Upper lobe of left lung (tissue), 4 donors: ENCODE data around the gene SCFD2.

Experiments used
- CTCF ChIP-seq, 6 experiments: fragments of 450-650 bp in 4 of 6; fragments of 200-600 bp in 2 of 6; sonication (generic) in 2 of 6; IDR thresholded peaks; one replicate each; pipeline ENCODE4 v1.5.1; 2016 to 2019; ENCODE audit warnings: antibody characterized with exemption in 6 of 6
- EP300 ChIP-seq, 4 donors: sonication (generic); formaldehyde crosslinking; IDR thresholded peaks; one replicate each; pipeline ENCODE4 v1.5.1; 2017; ENCODE audit warnings: antibody characterized with exemption in 4 of 4, control low read depth in 2 of 4

- TF ChIP-seq EP300 (IDR thresholded peaks at IDR 0.05) (no peak), CTCF (IDR thresholded peaks at IDR 0.05) (no peak)
These were observed 399.1 kb downstream of the SCFD2 start for GRCh38 chr4:52966781-52967180.
